HG02798 (cell line): ENCODE measurements around the gene ANKRD33B.

Experiments
- ATAC-seq: cut with Tn5 transposase; IDR thresholded peaks from one replicate; pipeline ENCODE4 v1.9.1; 2021; ENCODE audit warnings: mild to moderate bottlenecking; ENCODE audit not compliant: unreplicated experiment, poor library complexity

The ANKRD33B gene

GRCh38 chr5:10671041-10672008 is 107.5 kb downstream of the ANKRD33B start:
- ATAC-seq, result no peak

GRCh38 chr5:10672146-10673016 is 108.5 kb downstream of the ANKRD33B start:
- ATAC-seq, result no peak

- ATAC-seq, result no peak
These were observed 109.1 kb downstream of the ANKRD33B start for GRCh38 chr5:10673017-10673389.

GRCh38 chr5:10673407-10673806 is 109.5 kb downstream of the ANKRD33B start:
- no peak for ATAC-seq

GRCh38 chr5:10674096-10674495 is 110.2 kb downstream of the ANKRD33B start:
- no peak for ATAC-seq

GRCh38 chr5:10674582-10674981 is 110.7 kb downstream of the ANKRD33B start:
- no peak for ATAC-seq

- ATAC-seq, result no peak
These were observed 111.4 kb downstream of the ANKRD33B start for GRCh38 chr5:10675177-10675700.

- ATAC-seq, result no peak
These were observed 112.4 kb downstream of the ANKRD33B start for GRCh38 chr5:10676224-10676623.

GRCh38 chr5:10676946-10677345 is 113.1 kb downstream of the ANKRD33B start:
- ATAC-seq, result no peak

- no peak for ATAC-seq
These were observed 113.7 kb downstream of the ANKRD33B start for GRCh38 chr5:10677533-10677932.

- ATAC-seq, result no peak
These were observed 114.4 kb downstream of the ANKRD33B start for GRCh38 chr5:10678244-10678643.

GRCh38 chr5:10679336-10679988 is 115.6 kb downstream of the ANKRD33B start:
- no peak for ATAC-seq

- ATAC-seq, result no peak
These were observed 117.1 kb downstream of the ANKRD33B start for GRCh38 chr5:10680876-10681481.

- ATAC-seq, result no peak
These were observed 118.1 kb downstream of the ANKRD33B start for GRCh38 chr5:10681731-10682679.

- ATAC-seq, result no peak
These were observed 119.1 kb downstream of the ANKRD33B start for GRCh38 chr5:10682801-10683525.

- ATAC-seq, result peak; percentile 70
These were observed 120.6 kb downstream of the ANKRD33B start for GRCh38 chr5:10684303-10685086.

- peak; percentile 72 for ATAC-seq
These were observed 121.2 kb downstream of the ANKRD33B start for GRCh38 chr5:10685115-10685521.
